PC-3 (cell line): ENCODE measurements around the gene NIN. TPM values are rescaled to one million over a fixed set of nuclear protein-coding genes. Genes with fewer than 3 reads are reported as not detected.

Experiments
- ATAC-seq: fragments of 200-7000 bp; cut with Tn5 transposase; 2 replicates; pipeline ENCODE4 v1.9.1; 2020; ENCODE audit warnings: mild to moderate bottlenecking, moderate library complexity
- Bru-seq: library from RNA; stranded (reverse); fragments of 400-500 nt; gene quantifications from one replicate; lab custom pipeline; 2021; lab: Mats Ljungman, UMichigan
- BruChase-seq, 2 experiments: library from RNA; stranded (reverse); fragments of 400-500 nt; gene quantifications; one replicate each; lab custom pipeline; 2021; lab: Mats Ljungman, UMichigan
- BruUV-seq: library from RNA; stranded (reverse); fragments of 400-500 nt; replicated peaks from 2 replicates; lab custom pipeline; 2021; lab: Mats Ljungman, UMichigan
- CTCF ChIA-PET: fragments of 300-600 bp; sonication (Branson Sonifier 250); formaldehyde crosslinking; loops from one replicate; lab custom pipeline; 2022; ENCODE audit warnings: antibody characterized with exemption; lab: Charles Lee
- POLR2A ChIA-PET: fragments of 300-600 bp; sonication (Branson Sonifier 250); formaldehyde crosslinking; loops from one replicate; lab custom pipeline; 2022; ENCODE audit warnings: antibody characterized with exemption; ENCODE audit not compliant: unreplicated experiment; lab: Charles Lee
- DNase-seq: peaks from one replicate; pipeline ENCODE4 v3.0.0-alpha.2; 2015
- H2AFZ ChIP-seq: fragments of 300-600 bp; sonication (generic); 2 replicates; pipeline ENCODE4 v1.6.0; 2016; ENCODE audit warnings: antibody characterized with exemption, low read length
- H3F3A ChIP-seq: fragments of 300-600 bp; sonication (generic); one replicate; pipeline ENCODE4 v1.6.0; 2017; ENCODE audit warnings: antibody characterized with exemption, low read length, control low read depth, mild to moderate bottlenecking; ENCODE audit not compliant: unreplicated experiment
- H3K27ac ChIP-seq: fragments of 300-600 bp; sonication (generic); 2 replicates; pipeline ENCODE4 v1.5.1; 2016; ENCODE audit warnings: mild to moderate bottlenecking, low read length
- H3K27me3 ChIP-seq: fragments of 300-600 bp; sonication (generic); 2 replicates; pipeline ENCODE4 v1.6.1; 2016; ENCODE audit warnings: low read length, mixed read lengths
- H3K36me3 ChIP-seq: fragments of 300-600 bp; sonication (generic); 2 replicates; pipeline ENCODE4 v1.6.1; 2016; ENCODE audit warnings: low read depth, mixed run types, low read length, mixed read lengths
- H3K4me1 ChIP-seq: fragments of 300-600 bp; sonication (generic); 2 replicates; pipeline ENCODE4 v1.5.1; 2016; ENCODE audit warnings: low read length; ENCODE audit not compliant: insufficient read depth
- H3K4me2 ChIP-seq: fragments of 300-600 bp; sonication (generic); 2 replicates; pipeline ENCODE4 v1.6.0; 2016; ENCODE audit warnings: low read length
- H3K4me3 ChIP-seq: fragments of 300-600 bp; sonication (generic); 2 replicates; pipeline ENCODE4 v1.5.1; 2016; ENCODE audit warnings: mild to moderate bottlenecking, low read length, mixed read lengths
- H3K79me2 ChIP-seq: fragments of 300-600 bp; sonication (generic); 2 replicates; pipeline ENCODE4 v1.6.1; 2017; ENCODE audit warnings: low read length, mixed read lengths
- H3K9ac ChIP-seq: fragments of 300-600 bp; sonication (generic); 2 replicates; pipeline ENCODE4 v1.6.0; 2016; ENCODE audit warnings: mild to moderate bottlenecking, low read length
- H3K9me2 ChIP-seq: fragments of 300-600 bp; sonication (generic); replicated peaks from 2 replicates; pipeline ENCODE4 v1.6.1; 2016; ENCODE audit warnings: mixed run types, low read length, mixed read lengths
- H3K9me3 ChIP-seq: fragments of 300-600 bp; sonication (generic); 2 replicates; pipeline ENCODE4 v1.6.1; 2016; ENCODE audit warnings: low read length, mixed read lengths
- H4K20me1 ChIP-seq: fragments of 300-600 bp; sonication (generic); 2 replicates; pipeline ENCODE4 v1.6.1; 2016; ENCODE audit warnings: low read length, mixed read lengths
- CTCF ChIP-seq: fragments of 300-600 bp; sonication (generic); conservative IDR thresholded peaks from 2 replicates; pipeline ENCODE4 v1.5.1; 2017; ENCODE audit warnings: antibody characterized with exemption, low read depth, mild to moderate bottlenecking, low read length
- EZH2 ChIP-seq: fragments of 300-600 bp; sonication (generic); IDR thresholded peaks from one replicate; pipeline ENCODE4 v1.6.1; 2017; ENCODE audit warnings: antibody characterized with exemption, mild to moderate bottlenecking, low read length; ENCODE audit not compliant: unreplicated experiment
- EZH2phosphoT487 ChIP-seq: fragments of 300-600 bp; sonication (generic); IDR thresholded peaks from 2 replicates; pipeline ENCODE4 v1.6.1; 2018; ENCODE audit warnings: mild to moderate bottlenecking, antibody characterized with exemption, low read length, borderline replicate concordance
- intact Hi-C: fragments of 100-400 bp; cut with micrococcal nuclease; formaldehyde crosslinking; loops from 2 replicates; pipeline ENCODE4 v1.9.0; 2023
- long read RNA-seq: library from polyadenylated mRNA; unstranded; transcript quantifications from one replicate; pipeline ENCODE4 v2.0.0, GENCODE V29; 2021; ENCODE audit not compliant: unreplicated experiment
- total RNA-seq: library from RNA; depleted of rRNA; stranded (reverse); fragments of >200 nt; gene quantifications from 2 replicates; pipeline ENCODE4 v1.2.3, GENCODE V29; 2014; rRNA removed

NIN gene
- total RNA-seq (34.3 and 40.1 TPM in 2 replicates), Bru-seq, nascent RNA (percentile 90 among the genes with signal in this experiment), BruChase-seq, experiment 1, labeled RNA remaining after a 6-hour chase (percentile 86 among the genes with signal in this experiment), BruChase-seq, experiment 2, labeled RNA remaining after a 2-hour chase (percentile 89 among the genes with signal in this experiment)
- long read RNA-seq, full-length matches to known transcripts = 14 of 135 reads
- long read RNA-seq, partial matches to known transcripts = 83 of 135 reads
- long read RNA-seq, other reads (novel, unspliced or antisense) = 38 of 135 reads

GRCh38 chr14:50830932-50831725 lies at the start of gene NIN:
TSS of gene NIN (minus strand) at chr14:50831162. CDS start at chr14:50822056, 9,106 bp downstream.
- Histone ChIP-seq H3K27ac (no peak within 1 kb of the TSS), H3K4me1 (peaks cover 23% of the 10 kb centered on the region), H3K36me3 (no peaks in the 10 kb centered on the region; the same call in 1 of the 2 replicates), H3K9me2 (no peaks in the 10 kb centered on the region), H2AFZ (peak within 1 kb of the TSS; percentile 97), H3K27me3 (no peaks in the 10 kb centered on the region), H4K20me1 (peaks cover 19% of the 10 kb centered on the region; the same call in 1 of the 2 replicates), H3K9me3 (no peaks in the 10 kb centered on the region), H3K9ac (peak within 1 kb of the TSS; percentile 64), H3K4me3 (peak within 1 kb of the TSS; percentile 86), H3K79me2 (peaks cover 39% of the 10 kb centered on the region), H3K4me2 (peak within 1 kb of the TSS; percentile 98), H3F3A (no peaks in the 10 kb centered on the region)
- intact Hi-C loops = loop anchor here (1.0 to 2.0 kb wide), 2 partner anchors 29 to 44 kb away; no protein-coding TSS in a partner anchor
- TF ChIP-seq EZH2 = no peak
- peak; percentile 92 for DNase-seq
- ChIA-PET POLR2A (interaction anchor here (0.6 to 1.2 kb wide), 9 partner anchors 11 to 163 kb away, joined by 3 to 4 read pairs (median 4); no protein-coding TSS in a partner anchor), CTCF (interaction anchor here (0.6 to 1.0 kb wide), 2 partner anchors 29 to 117 kb away, joined by 5 to 10 read pairs; no protein-coding TSS in a partner anchor)
- BruUV-seq = no TSS peak
- peak; percentile 93 for ATAC-seq

GRCh38 chr14:50875359-50876070 lies 44.6 kb upstream of the NIN start:
- H3F3A ChIP-seq = no peaks in the 10 kb centered on the region
- H3K27me3 ChIP-seq = no peaks in the 10 kb centered on the region
- peaks cover 8% of the 10 kb centered on the region for H3K4me1 ChIP-seq
- no peak overlapping the region for H3K4me3 ChIP-seq
- no peak overlapping the region for H3K4me2 ChIP-seq
- no peak for DNase-seq
- H3K79me2 ChIP-seq = no peaks in the 10 kb centered on the region
- H3K9me2 ChIP-seq = no peaks in the 10 kb centered on the region
- ChIA-PET POLR2A (interaction anchor here (0.7 kb wide), 1 partner anchor 10 kb away, joined by 3 read pairs; no protein-coding TSS in a partner anchor), CTCF (interaction anchor here (0.7 kb wide), 1 partner anchor 15 kb away, joined by 6 read pairs; no protein-coding TSS in a partner anchor)
- no peak for TF ChIP-seq EZH2phosphoT487
- TF ChIP-seq CTCF = no peak
- TF ChIP-seq EZH2 = no peak
- no peak overlapping the region for H3K9ac ChIP-seq
- no peaks in the 10 kb centered on the region for H4K20me1 ChIP-seq
- no peak overlapping the region for H3K27ac ChIP-seq
- H2AFZ ChIP-seq = no peak overlapping the region
- H3K36me3 ChIP-seq = no peaks in the 10 kb centered on the region
- ATAC-seq = peak; percentile 46
- no peaks in the 10 kb centered on the region for H3K9me3 ChIP-seq
- no TSS peak for BruUV-seq
- intact Hi-C loops = no loop called here

- Histone ChIP-seq H3K27me3 (no peaks in the 10 kb centered on the region), H3K9me3 (no peaks in the 10 kb centered on the region), H3K9me2 (no peaks in the 10 kb centered on the region), H2AFZ (no peak overlapping the region; the same call in 1 of the 2 replicates), H3K79me2 (no peaks in the 10 kb centered on the region), H3K4me1 (peaks cover 8% of the 10 kb centered on the region), H3K4me3 (no peak overlapping the region), H3K36me3 (no peaks in the 10 kb centered on the region), H3K27ac (no peak overlapping the region), H4K20me1 (no peaks in the 10 kb centered on the region), H3K4me2 (peak overlapping the region; percentile 11; the same call in 1 of the 2 replicates), H3K9ac (no peak overlapping the region), H3F3A (no peaks in the 10 kb centered on the region)
- ChIA-PET CTCF (interaction anchor here (0.7 kb wide), 1 partner anchor 14 kb away, joined by 6 read pairs; no protein-coding TSS in a partner anchor), POLR2A (interaction anchor here (0.5 kb wide), 1 partner anchor 343 kb away, joined by 5 read pairs; the partner anchor contains the start of gene MAP4K5)
- ATAC-seq = peak; percentile 94
- BruUV-seq = no TSS peak
- DNase-seq = peak; percentile 57
- intact Hi-C loops = no loop called here
- TF ChIP-seq EZH2phosphoT487 = no peak
- no peak for TF ChIP-seq CTCF
- no peak for TF ChIP-seq EZH2
These were observed 43.8 kb upstream of the NIN start for GRCh38 chr14:50874757-50875156.
